ENCODE results near the gene STX1A. TPM values are rescaled to one million over a fixed set of nuclear protein-coding genes. Genes with fewer than 3 reads are reported as not detected.

STX1A gene
- total RNA-seq, 3 donors from 2014 or later: 5.2 to 23.9 (median 6.1) TPM

DNA sequence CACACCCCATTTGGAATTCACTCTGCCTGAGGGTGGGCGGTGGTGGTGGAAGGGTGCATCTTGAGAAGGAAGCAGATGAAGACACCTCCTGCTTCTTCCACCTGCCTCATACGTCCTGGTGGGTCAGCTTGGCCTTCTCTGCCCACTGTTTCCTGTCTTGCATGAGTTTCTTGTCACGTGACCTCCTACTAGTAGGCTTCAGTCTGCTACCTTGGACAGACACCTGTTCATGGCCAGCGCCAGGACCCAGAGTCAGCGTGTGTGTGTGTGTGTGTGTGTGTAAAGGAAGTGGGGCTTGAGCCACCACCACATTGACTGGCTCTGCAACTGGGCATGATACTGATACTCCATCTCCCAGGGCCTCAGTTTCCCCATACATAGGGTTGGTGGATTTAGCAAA is 68.9 kb downstream of the STX1A start:
- Histone ChIP-seq H3K4me3 (no peak overlapping the region), H3K36me3 (ENCODE audit: low read depth) (no peaks in the 10 kb centered on the region), H3K4me1 (ENCODE audit: low read depth) (peaks cover 9% of the 10 kb centered on the region), H3K9me3 (no peaks in the 10 kb centered on the region)
- no peak for ATAC-seq
- intact Hi-C loops (cut with DNase I, micrococcal nuclease): no loop called here
- TF ChIP-seq, protein P1, sequence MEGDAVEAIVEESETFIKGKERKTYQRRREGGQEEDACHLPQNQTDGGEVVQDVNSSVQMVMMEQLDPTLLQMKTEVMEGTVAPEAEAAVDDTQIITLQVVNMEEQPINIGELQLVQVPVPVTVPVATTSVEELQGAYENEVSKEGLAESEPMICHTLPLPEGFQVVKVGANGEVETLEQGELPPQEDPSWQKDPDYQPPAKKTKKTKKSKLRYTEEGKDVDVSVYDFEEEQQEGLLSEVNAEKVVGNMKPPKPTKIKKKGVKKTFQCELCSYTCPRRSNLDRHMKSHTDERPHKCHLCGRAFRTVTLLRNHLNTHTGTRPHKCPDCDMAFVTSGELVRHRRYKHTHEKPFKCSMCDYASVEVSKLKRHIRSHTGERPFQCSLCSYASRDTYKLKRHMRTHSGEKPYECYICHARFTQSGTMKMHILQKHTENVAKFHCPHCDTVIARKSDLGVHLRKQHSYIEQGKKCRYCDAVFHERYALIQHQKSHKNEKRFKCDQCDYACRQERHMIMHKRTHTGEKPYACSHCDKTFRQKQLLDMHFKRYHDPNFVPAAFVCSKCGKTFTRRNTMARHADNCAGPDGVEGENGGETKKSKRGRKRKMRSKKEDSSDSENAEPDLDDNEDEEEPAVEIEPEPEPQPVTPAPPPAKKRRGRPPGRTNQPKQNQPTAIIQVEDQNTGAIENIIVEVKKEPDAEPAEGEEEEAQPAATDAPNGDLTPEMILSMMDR (IDR thresholded peaks at IDR 0.05): no peak
- no peak for DNase-seq

DNA sequence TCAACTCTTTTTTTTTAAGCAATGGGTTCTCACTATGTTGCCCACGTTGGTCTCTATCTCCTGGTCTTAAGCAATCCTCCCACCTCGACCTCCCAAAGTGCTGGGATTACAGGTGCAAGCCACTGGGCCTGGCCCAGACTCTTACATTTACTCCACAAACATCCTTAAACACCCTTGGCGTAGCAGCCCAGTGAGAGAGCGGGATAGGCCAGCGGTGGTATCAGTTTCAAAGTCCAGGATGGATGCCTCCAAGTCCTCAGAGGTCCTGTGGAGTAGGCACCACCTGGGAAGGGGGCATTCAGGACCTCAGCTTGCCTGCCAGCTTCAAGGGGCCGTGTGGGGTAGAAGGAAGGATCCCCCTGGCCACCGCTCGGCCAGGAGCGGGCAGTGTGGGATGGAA is 69.9 kb downstream of the STX1A start:
- Histone ChIP-seq H3K9me3 (no peaks in the 10 kb centered on the region), H3K4me1 (ENCODE audit: low read depth) (peaks cover 9% of the 10 kb centered on the region), H3K36me3 (ENCODE audit: low read depth) (no peaks in the 10 kb centered on the region), H3K4me3 (no peak overlapping the region)
- intact Hi-C loops (cut with DNase I, micrococcal nuclease): no loop called here
- DNase-seq: no peak
- no peak for ATAC-seq
- TF ChIP-seq, protein P1 (IDR thresholded peaks at IDR 0.05): no peak

Small RNA genes within 50 kb of the gene (microRNA-seq; reads per million reads assigned to microRNA genes)
- gene MIR4284: not detected

Other genes with a start within 250 kb of the STX1A start
- gene BAZ1B, start 197.4 kb downstream of the STX1A start, total RNA-seq: 10 to 100 TPM; 37.4 to 76.0 (median 41.4) TPM
- 100 to 1,000 TPM in 1 of 3 donors, 10 to 100 TPM in 2; 59.3 to 112 (median 62.0) TPM for gene BCL7B, start 162.0 kb downstream of the STX1A start, total RNA-seq
- gene TBL2, start 141.1 kb downstream of the STX1A start, total RNA-seq: 10 to 100 TPM; 25.4 to 42.4 (median 31.1) TPM
- gene MLXIPL, start 95.1 kb downstream of the STX1A start, total RNA-seq: 10 to 100 TPM; 13.3 to 18.0 (median 15.1) TPM
- gene VPS37D, start 51.8 kb downstream of the STX1A start, total RNA-seq: 1 to 10 TPM in 1 of 3 donors, under 1 TPM in 1, not detected in 1; 0.48 to 3.3 TPM
- 10 to 100 TPM in 2 of 3 donors, 1 to 10 TPM in 1; 8.7 to 10.5 (median 10.2) TPM for gene DNAJC30, start 36.2 kb downstream of the STX1A start, total RNA-seq
- 10 to 100 TPM; 38.4 to 61.2 (median 43.0) TPM for gene BUD23, start 36.1 kb downstream of the STX1A start, total RNA-seq
- 100 to 1,000 TPM in 1 of 3 donors, 10 to 100 TPM in 2; 55.3 to 115 (median 97.3) TPM for gene ABHD11, start 19.1 kb upstream of the STX1A start, total RNA-seq
- gene CLDN3, start 50.6 kb upstream of the STX1A start, total RNA-seq: 100 to 1,000 TPM; 229 to 621 (median 534) TPM
- 1,000 to 10,000 TPM in 2 of 3 donors, 100 to 1,000 TPM in 1; 450 to 1,208 (median 1,043) TPM for gene CLDN4, start 111.3 kb upstream of the STX1A start, total RNA-seq
- 1 to 10 TPM; 1.6 to 4.6 (median 2.4) TPM for gene METTL27, start 122.8 kb upstream of the STX1A start, total RNA-seq
- gene TMEM270, start 141.5 kb upstream of the STX1A start, total RNA-seq: not detected